Chondrocyte (in vitro differentiated cells): ENCODE measurements around the gene LAPTM5. TPM values are rescaled to one million over a fixed set of nuclear protein-coding genes. Genes with fewer than 3 reads are reported as not detected.

Experiments used
- DNase-seq: peaks from one replicate; pipeline ENCODE4 v3.0.0; 2021; ENCODE audit warnings: mixed read lengths, low spot score
- H3K27ac Mint-ChIP-seq: one replicate; pipeline ENCODE4 v1.8.0; 2021; ENCODE audit warnings: mild to moderate bottlenecking, moderate library complexity, mixed read lengths; ENCODE audit not compliant: unreplicated experiment
- H3K27me3 Mint-ChIP-seq: 2 replicates; pipeline ENCODE4 v1.8.0; 2021; ENCODE audit warnings: low read depth, mixed read lengths
- H3K36me3 Mint-ChIP-seq: 2 replicates; pipeline ENCODE4 v1.8.0; 2021; ENCODE audit warnings: low read depth, mixed read lengths
- H3K4me1 Mint-ChIP-seq: 2 replicates; pipeline ENCODE4 v1.8.0; 2021; ENCODE audit warnings: low read depth, mild to moderate bottlenecking, mixed read lengths
- H3K4me3 Mint-ChIP-seq: one replicate; pipeline ENCODE4 v1.8.0; 2021; ENCODE audit warnings: mild to moderate bottlenecking, moderate library complexity, mixed read lengths; ENCODE audit not compliant: unreplicated experiment
- H3K9me3 Mint-ChIP-seq: 2 replicates; pipeline ENCODE4 v1.8.0; 2021; ENCODE audit warnings: low read depth, mixed read lengths
- total RNA-seq: library from RNA; stranded (reverse); gene quantifications from 3 replicates; pipeline ENCODE4 v1.2.1, GENCODE V29; 2021
- TF ChIP-seq, protein P1 (sequence below): fragments of 200-600 bp; sonication (generic); IDR thresholded peaks from 2 replicates; pipeline ENCODE4 v1.5.0; 2021; ENCODE audit warnings: antibody characterized with exemption, mild to moderate bottlenecking, moderate library complexity

The LAPTM5 gene
- total RNA-seq, 1 donor from 2014 or later, result not detected

DNA sequence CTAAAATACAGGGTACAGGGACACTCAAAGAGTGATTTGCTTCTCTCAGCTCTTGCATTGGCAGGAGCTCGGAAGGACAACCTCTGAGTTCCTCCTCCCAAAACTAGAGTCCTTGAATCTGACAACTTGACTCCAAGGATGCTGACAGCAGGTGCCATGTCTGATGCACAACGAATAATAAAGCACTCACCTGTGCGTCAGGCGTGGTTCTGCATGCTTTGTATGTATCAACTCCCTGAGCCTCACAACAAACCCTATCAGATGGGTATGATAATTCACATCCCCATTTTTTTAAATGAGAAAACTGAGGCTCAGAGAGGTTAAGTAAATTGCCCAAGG is 1.4 kb downstream of the LAPTM5 start:
- no peak for DNase-seq
- TF ChIP-seq, protein P1, sequence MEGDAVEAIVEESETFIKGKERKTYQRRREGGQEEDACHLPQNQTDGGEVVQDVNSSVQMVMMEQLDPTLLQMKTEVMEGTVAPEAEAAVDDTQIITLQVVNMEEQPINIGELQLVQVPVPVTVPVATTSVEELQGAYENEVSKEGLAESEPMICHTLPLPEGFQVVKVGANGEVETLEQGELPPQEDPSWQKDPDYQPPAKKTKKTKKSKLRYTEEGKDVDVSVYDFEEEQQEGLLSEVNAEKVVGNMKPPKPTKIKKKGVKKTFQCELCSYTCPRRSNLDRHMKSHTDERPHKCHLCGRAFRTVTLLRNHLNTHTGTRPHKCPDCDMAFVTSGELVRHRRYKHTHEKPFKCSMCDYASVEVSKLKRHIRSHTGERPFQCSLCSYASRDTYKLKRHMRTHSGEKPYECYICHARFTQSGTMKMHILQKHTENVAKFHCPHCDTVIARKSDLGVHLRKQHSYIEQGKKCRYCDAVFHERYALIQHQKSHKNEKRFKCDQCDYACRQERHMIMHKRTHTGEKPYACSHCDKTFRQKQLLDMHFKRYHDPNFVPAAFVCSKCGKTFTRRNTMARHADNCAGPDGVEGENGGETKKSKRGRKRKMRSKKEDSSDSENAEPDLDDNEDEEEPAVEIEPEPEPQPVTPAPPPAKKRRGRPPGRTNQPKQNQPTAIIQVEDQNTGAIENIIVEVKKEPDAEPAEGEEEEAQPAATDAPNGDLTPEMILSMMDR, result no peak
- Mint-ChIP-seq H3K4me3 (no peak overlapping the region), H3K9me3 (no peaks in the 10 kb centered on the region), H3K36me3 (no peaks in the 10 kb centered on the region), H3K27me3 (peaks cover 6% of the 10 kb centered on the region), H3K27ac (no peak overlapping the region), H3K4me1 (peaks cover 12% of the 10 kb centered on the region)

DNA sequence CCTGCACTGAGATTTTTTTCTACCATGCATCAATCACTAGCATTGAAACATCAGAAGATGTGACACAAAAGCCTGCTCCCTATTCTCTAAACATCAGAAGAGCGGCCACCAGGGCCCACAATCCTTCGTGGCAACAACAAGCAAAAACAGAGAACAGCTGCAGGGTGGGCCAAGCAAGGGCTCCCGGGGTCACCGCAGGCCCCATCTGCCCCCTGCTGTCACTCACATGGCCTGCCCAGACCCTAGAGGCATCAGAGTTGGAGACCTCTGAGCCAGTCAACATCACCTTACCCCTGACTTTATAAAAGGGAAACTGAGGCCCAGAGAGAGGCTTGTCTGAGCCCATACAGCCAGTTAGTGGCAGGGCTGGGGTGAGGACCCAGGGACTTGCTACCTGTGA is 1.8 kb downstream of the LAPTM5 start:
- no peak overlapping the region for H3K4me3 Mint-ChIP-seq
- H3K4me1 Mint-ChIP-seq, result peaks cover 12% of the 10 kb centered on the region
- no peak for DNase-seq
- no peak overlapping the region for H3K27ac Mint-ChIP-seq
- TF ChIP-seq, protein P1, result no peak
- peaks cover 6% of the 10 kb centered on the region for H3K27me3 Mint-ChIP-seq
- H3K9me3 Mint-ChIP-seq, result no peaks in the 10 kb centered on the region
- no peaks in the 10 kb centered on the region for H3K36me3 Mint-ChIP-seq

DNA sequence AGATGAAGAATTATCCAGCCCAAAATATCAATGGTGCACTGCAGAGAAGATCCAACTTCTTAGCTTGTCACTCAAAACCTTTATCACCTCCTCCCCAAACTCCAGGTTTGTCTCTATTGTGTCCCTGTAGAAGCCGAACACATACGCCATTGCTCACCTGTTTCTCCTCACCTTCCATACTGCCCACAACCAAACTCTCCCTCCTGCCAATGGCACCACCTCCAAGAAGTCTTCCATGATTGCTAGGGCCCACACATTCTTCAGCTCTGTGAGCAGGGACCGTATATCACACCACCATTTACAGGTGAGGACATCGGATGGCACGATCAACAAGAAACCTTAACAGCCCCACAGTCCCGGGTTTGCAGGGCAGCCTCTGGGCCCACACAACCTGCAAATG is 2.2 kb downstream of the LAPTM5 start:
- peaks cover 6% of the 10 kb centered on the region for H3K27me3 Mint-ChIP-seq

DNA sequence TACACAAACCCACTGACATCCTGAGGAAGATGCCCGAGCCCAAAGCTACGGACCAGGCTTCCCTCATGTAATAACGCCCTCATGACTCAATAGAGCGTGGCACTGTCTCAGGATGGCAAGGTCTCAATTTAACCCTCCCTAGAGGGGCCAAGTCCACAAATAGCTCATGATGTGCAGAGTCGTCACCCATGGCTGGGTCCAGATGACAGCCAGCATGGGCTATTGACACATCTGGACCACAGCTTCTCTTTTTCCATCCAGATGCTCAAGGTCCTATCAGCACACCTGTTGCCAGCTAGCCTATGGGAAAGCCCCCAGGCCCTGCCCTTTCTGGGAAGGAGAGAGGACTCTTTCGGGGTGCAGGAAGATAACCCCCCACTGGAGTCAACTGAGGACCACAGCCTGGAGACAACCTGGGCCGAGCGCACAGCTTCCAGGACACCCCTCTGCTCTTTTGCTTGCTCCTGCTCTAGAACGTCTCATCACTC is 2.8 kb downstream of the LAPTM5 start:
- no peak overlapping the region for H3K27ac Mint-ChIP-seq
- no peaks in the 10 kb centered on the region for H3K36me3 Mint-ChIP-seq
- no peak for DNase-seq
- no peaks in the 10 kb centered on the region for H3K9me3 Mint-ChIP-seq
- TF ChIP-seq, protein P1, result no peak
- H3K27me3 Mint-ChIP-seq, result peaks cover 6% of the 10 kb centered on the region
- peaks cover 12% of the 10 kb centered on the region for H3K4me1 Mint-ChIP-seq
- no peak overlapping the region for H3K4me3 Mint-ChIP-seq

More for the DNA sequence above, 2.2 kb downstream of the LAPTM5 start:
- no peaks in the 10 kb centered on the region for H3K36me3 Mint-ChIP-seq
- DNase-seq, result no peak
- no peaks in the 10 kb centered on the region for H3K9me3 Mint-ChIP-seq
- no peak overlapping the region for H3K27ac Mint-ChIP-seq
- H3K4me3 Mint-ChIP-seq, result no peak overlapping the region
- H3K4me1 Mint-ChIP-seq, result peaks cover 12% of the 10 kb centered on the region
- TF ChIP-seq, protein P1, result no peak

DNA sequence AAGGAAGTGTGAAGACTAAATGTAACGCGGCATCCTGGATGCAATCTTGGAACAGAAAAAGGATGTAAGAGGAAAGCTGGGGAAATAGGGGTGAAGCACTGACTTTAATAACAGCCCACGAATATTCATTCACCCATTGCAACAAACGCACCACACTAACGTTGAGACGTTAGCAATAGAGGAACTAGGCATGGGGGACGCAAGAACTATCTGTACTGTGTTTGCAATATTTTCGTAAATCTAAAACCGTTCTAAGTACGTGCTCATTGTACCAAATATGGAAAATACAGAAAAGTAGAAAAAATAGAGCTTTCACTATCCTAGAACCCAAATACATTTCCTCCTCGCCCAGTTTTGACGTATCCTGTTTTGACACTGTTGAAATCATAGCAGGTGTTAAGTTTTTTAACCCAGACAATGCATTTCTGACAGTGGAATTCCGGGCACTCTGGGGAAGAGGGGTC is 3.9 kb downstream of the LAPTM5 start:
- no peak for DNase-seq
- no peak overlapping the region for H3K4me3 Mint-ChIP-seq
- H3K36me3 Mint-ChIP-seq, result no peaks in the 10 kb centered on the region
- H3K27ac Mint-ChIP-seq, result no peak overlapping the region
- TF ChIP-seq, protein P1, result no peak
- H3K9me3 Mint-ChIP-seq, result no peaks in the 10 kb centered on the region
- H3K4me1 Mint-ChIP-seq, result peaks cover 13% of the 10 kb centered on the region
- H3K27me3 Mint-ChIP-seq, result peaks cover 6% of the 10 kb centered on the region
